Fibroblast of mammary gland (primary cell): ENCODE results near the gene C15orf62.

Experiments used
- DNase-seq: peaks from one replicate; pipeline ENCODE4 v3.0.0-alpha.2; 2010; ENCODE audit warnings: low read depth
- H3K4me3 ChIP-seq: 2 replicates; pipeline ENCODE4 v1.5.1; 2011; ENCODE audit warnings: low read depth, mild to moderate bottlenecking, low read length, moderate library complexity; ENCODE audit not compliant: control insufficient read depth
- CTCF ChIP-seq: conservative IDR thresholded peaks from 2 replicates; pipeline ENCODE4 v1.5.1; 2011; ENCODE audit warnings: low read depth, low read length, inconsistent platforms; ENCODE audit not compliant: control insufficient read depth, insufficient read depth

C15orf62 gene

GRCh38 chr15:40775740-40776536 lies 6.2 kb downstream of the C15orf62 start:
- no peak for TF ChIP-seq CTCF
- no peak for DNase-seq
- H3K4me3 ChIP-seq, result no peak overlapping the region

GRCh38 chr15:40776537-40777141 lies 6.9 kb downstream of the C15orf62 start:
- no peak for TF ChIP-seq CTCF
- no peak overlapping the region for H3K4me3 ChIP-seq
- peak; percentile 71 for DNase-seq

GRCh38 chr15:40782609-40783227 lies 12.9 kb downstream of the C15orf62 start:
- H3K4me3 ChIP-seq, result no peak overlapping the region
- DNase-seq, result no peak
- TF ChIP-seq CTCF, result peak; percentile 23

GRCh38 chr15:40785164-40785563 lies 15.4 kb downstream of the C15orf62 start:
- no peak for TF ChIP-seq CTCF
- H3K4me3 ChIP-seq, result no peak overlapping the region
- no peak for DNase-seq

GRCh38 chr15:40785814-40786213 lies 16.0 kb downstream of the C15orf62 start:
- DNase-seq, result no peak
- no peak overlapping the region for H3K4me3 ChIP-seq
- TF ChIP-seq CTCF, result no peak

GRCh38 chr15:40787344-40787841 lies 17.6 kb downstream of the C15orf62 start:
- H3K4me3 ChIP-seq, result no peak overlapping the region
- TF ChIP-seq CTCF, result no peak
- DNase-seq, result peak; percentile 79
